T-cell (primary cell): ENCODE data around the gene SELP. TPM values are rescaled to one million over a fixed set of nuclear protein-coding genes. Genes with fewer than 3 reads are reported as not detected.

Source experiments
- ATAC-seq, 4 experiments: fragments of 200-7000 bp in 3 of 4; fragments of 150-1000 bp in 1 of 4; cut with Tn5 transposase; replicated peaks in 1 of 4; 1 replicate in 3 of 4; 2 replicates in 1 of 4; pipeline ENCODE4 v1.10.0; 2021; ENCODE audit warnings: moderate library complexity in 3 of 4, mild to moderate bottlenecking in 2 of 4, moderate number of reproducible peaks in 1 of 4
- CTCF ChIA-PET, 2 donors: fragments of 300-600 bp; sonication (Branson Sonifier 250); formaldehyde crosslinking; loops; one replicate each; lab custom pipeline; 2022; ENCODE audit warnings: antibody characterized with exemption in 2 of 2; lab: Charles Lee
- POLR2A ChIA-PET, 2 donors: fragments of 300-600 bp; sonication (Branson Sonifier 250); formaldehyde crosslinking; loops; one replicate each; lab custom pipeline; 2022; ENCODE audit warnings: antibody characterized with exemption in 2 of 2; lab: Charles Lee
- DNase-seq, 35 experiments: peaks; one replicate each; pipeline versions ENCODE4 v3.0.0 to v3.0.0-alpha.2; 2013 to 2023
- H3K27ac ChIP-seq: one replicate; pipeline ENCODE4 v1.5.1; 2013; ENCODE audit warnings: low read length
- H3K27me3 ChIP-seq, 2 experiments: replicated peaks in 1 of 2; 1 replicate in 1 of 2; 2 replicates in 1 of 2; pipeline versions ENCODE4 v1.6.1 to v1.7.0; 2013; ENCODE audit warnings: low read length in 1 of 2, mixed read lengths in 1 of 2; ENCODE audit not compliant: control insufficient read depth in 2 of 2, insufficient read depth in 2 of 2; ENCODE audit errors: extremely low read depth in 1 of 2
- H3K36me3 ChIP-seq, 2 donors: 1 replicate in 1 of 2; 2 replicates in 1 of 2; pipeline versions ENCODE4 v1.6.1 to v1.7.0; 2013; ENCODE audit warnings: low read length in 1 of 2; ENCODE audit not compliant: control insufficient read depth in 2 of 2, insufficient read depth in 1 of 2; ENCODE audit errors: extremely low read depth in 1 of 2
- H3K4me1 ChIP-seq, 2 experiments: 1 replicate in 1 of 2; 2 replicates in 1 of 2; pipeline versions ENCODE4 v1.6.1 to v1.7.0; 2013; ENCODE audit warnings: low read length in 2 of 2, mixed read lengths in 1 of 2; ENCODE audit not compliant: insufficient read depth in 2 of 2, control insufficient read depth in 1 of 2; ENCODE audit errors: extremely low read depth in 1 of 2
- H3K4me3 ChIP-seq, 2 donors: 1 replicate in 1 of 2; 2 replicates in 1 of 2; pipeline versions ENCODE4 v1.5.1 to v1.7.0; 2013; ENCODE audit warnings: mild to moderate bottlenecking in 2 of 2, low read length in 1 of 2, moderate library complexity in 1 of 2; ENCODE audit not compliant: control insufficient read depth in 1 of 2; ENCODE audit errors: extremely low read depth in 1 of 2
- H3K9me3 ChIP-seq: 2 replicates; pipeline ENCODE4 v1.7.0; 2013
- H3K27ac Mint-ChIP-seq, 2 donors: one replicate each; pipeline ENCODE4 v1.8.0; 2020 to 2021; ENCODE audit warnings: mild to moderate bottlenecking in 2 of 2, mixed read lengths in 2 of 2
- H3K27me3 Mint-ChIP-seq, 2 donors: one replicate each; pipeline ENCODE4 v1.8.0; 2021 to 2022; ENCODE audit warnings: mixed read lengths in 2 of 2
- H3K36me3 Mint-ChIP-seq: one replicate; pipeline ENCODE4 v1.8.0; 2021; ENCODE audit warnings: mixed read lengths
- H3K4me1 Mint-ChIP-seq, 3 donors: one replicate each; pipeline ENCODE4 v1.8.0; 2020 to 2022; ENCODE audit warnings: mixed read lengths in 3 of 3, mild to moderate bottlenecking in 1 of 3
- H3K4me3 Mint-ChIP-seq, 3 donors: one replicate each; pipeline ENCODE4 v1.8.0; 2020 to 2022; ENCODE audit warnings: mild to moderate bottlenecking in 3 of 3, mixed read lengths in 3 of 3, moderate library complexity in 3 of 3
- H3K9me3 Mint-ChIP-seq, 3 donors: one replicate each; pipeline ENCODE4 v1.8.0; 2020 to 2022; ENCODE audit warnings: mixed read lengths in 3 of 3
- WGBS: methylation state at CpG from one replicate; pipeline ENCODE4 v1.1.5; 2013; ENCODE audit warnings: missing lambda C conversion rate; ENCODE audit not compliant: insufficient coverage; 5-methylcytosine and 5-hydroxymethylcytosine counted together
- total RNA-seq, 35 experiments: library from RNA in 6 of 35; stranded (reverse) in 6 of 35; fragments of 120-200 nt in 1 of 35; gene quantifications; one replicate each; pipeline versions ENCODE4 v1.2.1 to v1.2.4 and lab custom pipeline; 2013 to 2026

The SELP gene
- total RNA-seq, 5 donors from 2014 or later (not counting 1 experiment from before 2014, with no cell fraction given): 1.3 to 3.4 (median 1.9) TPM

DNA sequence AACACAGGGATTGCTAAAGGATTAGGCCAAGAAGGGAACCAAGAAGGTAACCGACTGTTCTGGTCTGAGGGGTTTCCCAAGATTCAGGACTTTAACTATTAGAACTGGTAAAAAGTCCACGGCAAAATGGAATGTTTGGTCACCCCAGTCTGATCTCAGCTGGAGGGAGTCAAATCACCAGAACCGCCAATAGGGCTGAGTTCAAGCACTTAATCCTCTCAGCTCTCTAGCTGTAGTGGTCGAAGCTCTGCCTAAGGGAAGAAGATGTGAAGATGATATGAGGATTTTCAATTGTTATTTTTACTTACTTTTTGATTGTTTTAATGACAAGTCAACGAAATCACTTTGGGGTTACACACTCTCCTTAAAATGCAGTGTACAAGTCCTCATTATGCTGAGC lies 72.8 kb downstream of the SELP start:
- 92% methylated on average over 4 of the region's 5 CpGs for WGBS
- H3K36me3 Mint-ChIP-seq: no peaks in the 10 kb centered on the region
- CTCF ChIA-PET: interaction anchor here in 1 of 2 donors (1.2 to 1.8 kb wide), 3 partner anchors 9 to 29 kb away, joined by 3 to 11 read pairs (median 5); partner anchors contain the start of gene F5

DNA sequence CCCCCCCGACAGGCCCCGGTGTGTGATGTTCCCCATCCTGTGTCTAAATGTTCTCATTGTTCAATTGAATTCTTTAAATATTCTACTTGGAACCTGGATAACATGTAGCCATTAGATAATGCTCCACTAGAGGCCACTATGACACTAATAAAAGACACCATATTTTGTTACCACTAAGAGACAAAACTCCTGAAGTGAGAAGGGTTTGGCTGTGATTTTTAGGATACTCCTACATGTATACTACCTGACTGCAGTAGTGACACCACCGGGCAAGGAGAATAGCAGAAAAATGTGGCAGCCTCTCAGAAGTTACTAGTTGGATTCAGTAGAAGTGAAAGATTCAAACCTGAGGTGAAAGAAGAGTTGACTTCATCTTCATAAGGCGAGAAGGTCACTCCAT lies 79.6 kb downstream of the SELP start:
- H3K4me3 ChIP-seq: no peak overlapping the region
- peaks cover 0 to 5% (median 0%) of the 10 kb centered on the region in 3 donors for H3K4me1 Mint-ChIP-seq
- ATAC-seq (peak; percentile 65 to 78 (median 68)), DNase-seq (peak in 4 of 35 experiments; percentile 3 to 65 (median 8))
- WGBS: no CpG with 5 or more reads among the region's 4 CpGs
- no peak overlapping the region for H3K27ac ChIP-seq
- no peaks in the 10 kb centered on the region for H3K27me3 ChIP-seq
- POLR2A ChIA-PET: no interaction called here
- no peak overlapping the region for H3K4me3 Mint-ChIP-seq
- no peaks in the 10 kb centered on the region for H3K4me1 ChIP-seq
- H3K9me3 ChIP-seq: no peaks in the 10 kb centered on the region
- no peaks in the 10 kb centered on the region for H3K9me3 Mint-ChIP-seq
- H3K27ac Mint-ChIP-seq: no peak overlapping the region
- H3K36me3 Mint-ChIP-seq: no peaks in the 10 kb centered on the region
- no peaks in the 10 kb centered on the region for H3K36me3 ChIP-seq
- CTCF ChIA-PET: interaction anchor here (0.6 to 4.1 kb wide), 15 partner anchors 8 to 1375 kb away, joined by 3 to 35 read pairs (median 4); partner anchors contain the start of genes F5 (in 1 of the 2) and METTL18 (in 1 of the 2)
- H3K27me3 Mint-ChIP-seq: no peaks in the 10 kb centered on the region

More for the DNA sequence above, 72.8 kb downstream of the SELP start:
- Mint-ChIP-seq H3K9me3 (no peaks in the 10 kb centered on the region), H3K27me3 (no peaks in the 10 kb centered on the region), H3K4me3 (no peak overlapping the region), H3K4me1 (peaks cover 0 to 2% (median 0%) of the 10 kb centered on the region in 3 donors), H3K27ac (peak overlapping the region in 1 of 2 donors; percentile 29)
- H3K27ac ChIP-seq: no peak overlapping the region
- H3K36me3 ChIP-seq: no peaks in the 10 kb centered on the region
- POLR2A ChIA-PET: interaction anchor here in 1 of 2 donors (0.5 kb wide), 1 partner anchor 29 kb away, joined by 3 read pairs; no protein-coding TSS in a partner anchor
- DNase-seq (no peak), ATAC-seq (no peak)
- no peaks in the 10 kb centered on the region for H3K4me1 ChIP-seq
- H3K9me3 ChIP-seq: no peaks in the 10 kb centered on the region
- no peaks in the 10 kb centered on the region for H3K27me3 ChIP-seq
- no peak overlapping the region for H3K4me3 ChIP-seq

DNA sequence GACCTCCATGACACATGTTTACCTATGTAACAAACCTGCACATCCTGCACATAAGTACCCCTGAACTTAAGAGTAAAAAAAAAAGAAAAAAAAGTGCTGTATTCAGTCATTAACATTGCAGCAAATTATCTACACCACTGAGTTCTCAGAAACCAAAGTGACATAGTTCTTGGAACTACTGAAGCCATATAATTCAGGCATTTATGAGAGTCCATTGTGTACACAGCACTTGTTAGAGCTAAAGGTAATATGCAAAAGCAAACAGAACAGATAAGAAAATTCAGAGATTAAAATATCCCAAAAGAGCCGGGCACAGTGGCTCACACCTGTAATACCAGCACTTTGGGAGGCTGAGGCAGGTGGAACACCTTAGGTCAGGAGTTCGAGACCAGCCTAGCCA lies 81.6 kb downstream of the SELP start:
- H3K4me3 Mint-ChIP-seq: no peak overlapping the region
- H3K27ac ChIP-seq: no peak overlapping the region
- ChIA-PET POLR2A (interaction anchor here (0.6 to 0.7 kb wide), 2 partner anchors 28 to 1143 kb away, joined by 3 read pairs; no protein-coding TSS in a partner anchor), CTCF (interaction anchor here (0.7 to 4.1 kb wide), 14 partner anchors 10 to 1205 kb away, joined by 3 to 35 read pairs (median 6); partner anchors contain the start of gene METTL18 (in 1 of the 2))
- H3K36me3 Mint-ChIP-seq: no peaks in the 10 kb centered on the region
- peaks cover 0 to 5% (median 0%) of the 10 kb centered on the region in 3 donors for H3K4me1 Mint-ChIP-seq
- no peak overlapping the region for H3K4me3 ChIP-seq
- H3K36me3 ChIP-seq: no peaks in the 10 kb centered on the region
- no peaks in the 10 kb centered on the region for H3K27me3 ChIP-seq
- no peak for ATAC-seq
- H3K9me3 Mint-ChIP-seq: no peaks in the 10 kb centered on the region
- H3K4me1 ChIP-seq: no peaks in the 10 kb centered on the region
- DNase-seq: no peak
- no peaks in the 10 kb centered on the region for H3K27me3 Mint-ChIP-seq
- no peak overlapping the region for H3K27ac Mint-ChIP-seq
- no CpG with 5 or more reads among the region's 2 CpGs for WGBS
- no peaks in the 10 kb centered on the region for H3K9me3 ChIP-seq

DNA sequence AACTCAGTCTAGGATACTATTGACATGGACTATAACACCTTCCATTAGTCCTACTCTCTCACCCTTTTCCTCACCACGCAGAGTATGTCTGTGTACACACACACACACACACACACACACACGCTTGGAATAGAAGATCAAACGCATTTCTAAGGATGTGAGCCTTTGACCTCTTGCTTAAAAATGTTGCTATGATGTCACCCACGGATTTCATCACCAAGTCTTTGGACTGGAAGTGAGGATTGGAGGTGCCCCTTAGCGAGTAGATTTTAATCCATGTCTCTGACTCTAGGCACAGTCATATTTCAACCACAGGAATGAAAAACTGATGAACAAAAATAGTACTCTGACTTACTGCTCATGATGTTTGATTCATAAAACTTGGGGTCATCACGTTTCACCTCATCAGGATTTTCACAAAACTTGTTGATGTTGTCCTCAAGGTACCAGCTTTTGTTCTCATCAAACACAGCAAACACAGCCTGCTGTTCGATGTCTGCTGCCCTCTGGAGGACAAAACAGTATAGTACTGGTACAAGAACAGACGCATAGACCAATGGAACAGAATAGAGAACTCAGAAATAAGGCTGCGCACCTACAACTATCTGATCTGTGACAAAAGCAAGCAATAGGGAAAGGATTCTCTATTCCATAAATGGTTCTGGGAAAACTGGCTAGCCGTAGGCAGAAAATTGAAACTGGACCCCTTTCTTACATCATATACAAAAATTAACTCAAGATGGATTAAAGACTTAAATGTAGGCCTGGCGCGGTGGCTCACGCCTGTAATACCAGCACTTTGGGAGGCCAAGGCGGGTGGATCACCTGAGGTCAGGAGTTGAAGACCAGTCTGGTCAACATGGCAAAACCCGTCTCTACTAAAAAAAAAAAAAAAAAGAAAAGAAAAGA lies 83.6 kb downstream of the SELP start:
- Mint-ChIP-seq H3K27me3 (no peaks in the 10 kb centered on the region), H3K4me1 (peaks cover 0 to 5% (median 0%) of the 10 kb centered on the region in 3 donors), H3K4me3 (no peak overlapping the region), H3K9me3 (no peaks in the 10 kb centered on the region), H3K36me3 (no peaks in the 10 kb centered on the region), H3K27ac (peak overlapping the region in 1 of 2 donors; percentile 8)
- H3K4me1 ChIP-seq: no peaks in the 10 kb centered on the region
- ChIA-PET CTCF (interaction anchor here (0.6 to 2.3 kb wide), 13 partner anchors 10 to 1204 kb away, joined by 3 to 16 read pairs (median 3); no protein-coding TSS in a partner anchor), POLR2A (interaction anchor here (0.6 to 0.8 kb wide), 2 partner anchors 1198 to 1200 kb away, joined by 4 to 7 read pairs; no protein-coding TSS in a partner anchor)
- no peak overlapping the region for H3K27ac ChIP-seq
- no peaks in the 10 kb centered on the region for H3K27me3 ChIP-seq
- no peaks in the 10 kb centered on the region for H3K36me3 ChIP-seq
- ATAC-seq: peak in 3 of 4 experiments; percentile 83 to 85 (median 83)
- peak in 32 of 35 experiments; percentile 13 to 86 (median 39) for DNase-seq
- no peaks in the 10 kb centered on the region for H3K9me3 ChIP-seq
- WGBS: 79% methylated on average over 7 of the region's 15 CpGs
- no peak overlapping the region for H3K4me3 ChIP-seq

DNA sequence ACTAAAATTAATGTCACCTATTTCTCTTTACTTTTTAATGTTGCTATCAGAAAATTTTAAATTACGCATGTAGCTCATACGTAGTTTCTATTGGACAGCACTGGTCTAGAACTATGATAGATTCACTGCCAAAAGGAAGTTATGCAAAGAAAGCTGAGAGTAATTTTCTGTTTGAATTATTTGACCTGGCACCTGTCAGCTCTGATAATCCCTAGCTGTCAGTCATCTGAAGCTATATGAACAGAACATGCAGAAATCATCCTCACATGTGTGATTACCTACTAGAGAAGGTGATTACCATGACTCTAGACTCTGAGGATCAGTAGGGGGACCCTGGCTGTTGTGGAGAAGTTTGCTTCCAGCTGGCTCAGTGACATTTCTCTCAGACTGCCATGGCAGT lies 84.5 kb downstream of the SELP start:
- no peaks in the 10 kb centered on the region for H3K27me3 ChIP-seq
- no peaks in the 10 kb centered on the region for H3K9me3 ChIP-seq
- no peaks in the 10 kb centered on the region for H3K4me1 ChIP-seq
- ATAC-seq: no peak
- no peaks in the 10 kb centered on the region for H3K27me3 Mint-ChIP-seq
- WGBS: 100% methylated on average over 1 of the region's 2 CpGs
- no peak overlapping the region for H3K4me3 ChIP-seq
- H3K9me3 Mint-ChIP-seq: no peaks in the 10 kb centered on the region
- H3K36me3 ChIP-seq: no peaks in the 10 kb centered on the region
- ChIA-PET CTCF (interaction anchor here (0.5 to 2.3 kb wide), 8 partner anchors 9 to 1918 kb away, joined by 3 to 16 read pairs (median 3); no protein-coding TSS in a partner anchor), POLR2A (no interaction called here)
- no peak overlapping the region for H3K27ac Mint-ChIP-seq
- H3K36me3 Mint-ChIP-seq: no peaks in the 10 kb centered on the region
- H3K4me1 Mint-ChIP-seq: peaks cover 0 to 5% (median 0%) of the 10 kb centered on the region in 3 donors
- H3K27ac ChIP-seq: no peak overlapping the region
- DNase-seq: no peak
- H3K4me3 Mint-ChIP-seq: no peak overlapping the region
